Mucosa of stomach (tissue), 1 donor: ENCODE measurements around the gene ZNF491.
"Not testable (repeated sequence)": the region's sequence is repeated elsewhere in the genome, so short reads cannot be mapped to it uniquely, and the experiment has no call there.

Source experiments
- H3K27me3 ChIP-seq: one replicate; pipeline ENCODE4 v1.7.0; 2013; ENCODE audit warnings: mild to moderate bottlenecking, low read length; ENCODE audit not compliant: control insufficient read depth, insufficient read depth
- H3K36me3 ChIP-seq: one replicate; pipeline ENCODE4 v1.7.0; 2013; ENCODE audit warnings: low read length; ENCODE audit not compliant: control insufficient read depth, insufficient read depth
- H3K4me1 ChIP-seq: one replicate; pipeline ENCODE4 v1.7.0; 2013; ENCODE audit warnings: mild to moderate bottlenecking, low read length; ENCODE audit not compliant: control insufficient read depth, insufficient read depth
- H3K4me3 ChIP-seq: one replicate; pipeline ENCODE4 v1.7.0; 2013; ENCODE audit warnings: low read length
- H3K9ac ChIP-seq: one replicate; pipeline ENCODE4 v1.7.0; 2013; ENCODE audit warnings: mild to moderate bottlenecking, low read length, moderate library complexity
- H3K9me3 ChIP-seq: one replicate; pipeline ENCODE4 v1.7.0; 2013; ENCODE audit warnings: mild to moderate bottlenecking, low read length, moderate library complexity; ENCODE audit not compliant: control insufficient read depth
- donor health status: Pancreatic carcinoma.

ZNF491 gene

GRCh38 chr19:11814029-11814699 lies 15.8 kb downstream of the ZNF491 start, which contains the start of gene ZNF440:
Gene ZNF440, plus strand, starts transcription at chr19:11814273. Its CDS starts 175 bp downstream, at chr19:11814448.
- H3K36me3 ChIP-seq, result no peaks in the 10 kb centered on the region
- no peaks in the 10 kb centered on the region for H3K27me3 ChIP-seq
- H3K9ac ChIP-seq, result peak within 1 kb of the TSS; percentile 91
- no peaks in the 10 kb centered on the region for H3K9me3 ChIP-seq
- H3K4me1 ChIP-seq, result peaks cover 5% of the 10 kb centered on the region
- H3K4me3 ChIP-seq, result peak within 1 kb of the TSS; percentile 72

DNA sequence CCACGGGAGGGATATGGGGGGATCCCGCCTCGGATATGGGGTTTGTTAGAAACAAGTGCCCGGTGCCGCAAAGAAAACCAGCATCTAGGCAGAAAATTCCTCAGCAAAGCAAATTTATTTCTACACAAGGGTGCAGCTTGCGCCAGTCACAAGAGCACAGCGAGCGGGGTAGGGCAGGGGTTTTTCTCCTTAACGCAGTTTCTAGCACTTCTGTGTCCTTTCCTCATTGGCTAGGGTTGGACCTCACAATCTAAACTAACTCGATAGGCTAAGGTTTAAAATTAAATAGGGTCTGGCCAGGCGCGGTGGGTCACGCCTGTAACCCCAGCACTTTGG lies 16.3 kb downstream of the ZNF491 start:
- H3K9ac ChIP-seq, result peak overlapping the region; percentile 91
- H3K9me3 ChIP-seq, result no peaks in the 10 kb centered on the region
- H3K4me3 ChIP-seq, result peak overlapping the region; percentile 72
- peaks cover 5% of the 10 kb centered on the region for H3K4me1 ChIP-seq
- H3K36me3 ChIP-seq, result no peaks in the 10 kb centered on the region
- no peaks in the 10 kb centered on the region for H3K27me3 ChIP-seq

- H3K4me1 ChIP-seq, result no peaks in the 10 kb centered on the region
- no peak overlapping the region for H3K9ac ChIP-seq
- H3K9me3 ChIP-seq, result no peaks in the 10 kb centered on the region
- H3K4me3 ChIP-seq, result no peak overlapping the region
- H3K27me3 ChIP-seq, result no peaks in the 10 kb centered on the region
- H3K36me3 ChIP-seq, result no peaks in the 10 kb centered on the region
Measured at GRCh38 chr19:11821474-11822109, 23.3 kb downstream of the ZNF491 start.

GRCh38 chr19:11828957-11829876 lies 30.9 kb downstream of the ZNF491 start:
- Histone ChIP-seq H3K9me3 (peaks cover 12% of the 10 kb centered on the region), H3K36me3 (peaks cover 17% of the 10 kb centered on the region)
- H3K4me3 ChIP-seq, H3K4me1 ChIP-seq, H3K9ac ChIP-seq, H3K27me3 ChIP-seq: not testable (repeated sequence)

- peaks cover 17% of the 10 kb centered on the region for H3K36me3 ChIP-seq
- no peak overlapping the region for H3K4me3 ChIP-seq
- H3K9ac ChIP-seq, result no peak overlapping the region
- no peaks in the 10 kb centered on the region for H3K27me3 ChIP-seq
- no peaks in the 10 kb centered on the region for H3K4me1 ChIP-seq
- H3K9me3 ChIP-seq, result peaks cover 12% of the 10 kb centered on the region
Measured at GRCh38 chr19:11832253-11832912, 34.1 kb downstream of the ZNF491 start.

GRCh38 chr19:11833541-11833940 lies 35.2 kb downstream of the ZNF491 start:
- no peaks in the 10 kb centered on the region for H3K4me1 ChIP-seq
- H3K9me3 ChIP-seq, result peaks cover 12% of the 10 kb centered on the region
- H3K27me3 ChIP-seq, result no peaks in the 10 kb centered on the region
- no peak overlapping the region for H3K4me3 ChIP-seq
- peaks cover 17% of the 10 kb centered on the region for H3K36me3 ChIP-seq
- H3K9ac ChIP-seq, result no peak overlapping the region

DNA sequence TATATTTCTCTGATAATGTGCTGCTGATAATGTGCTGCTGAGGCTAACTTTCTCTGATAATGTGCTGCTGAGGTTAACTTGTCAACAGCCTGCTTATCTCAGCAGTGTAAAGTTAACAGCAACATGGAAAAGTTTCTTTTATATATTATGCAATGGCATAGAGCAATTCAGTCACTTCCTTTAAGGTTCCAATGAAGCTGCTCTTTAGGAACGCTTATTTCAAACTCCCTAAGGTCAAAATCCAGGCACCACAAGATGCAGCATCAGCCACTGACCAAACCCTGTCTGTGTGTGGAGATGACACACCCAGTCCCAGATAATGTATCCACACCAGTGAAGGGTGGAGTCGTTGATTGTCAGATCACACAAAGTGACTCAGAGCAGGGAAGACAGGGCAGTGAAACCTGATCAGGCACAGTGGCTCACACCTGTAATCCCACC lies 37.3 kb downstream of the ZNF491 start:
- not testable (repeated sequence) for H3K27me3 ChIP-seq, H3K9ac ChIP-seq, H3K4me3 ChIP-seq, H3K4me1 ChIP-seq
- Histone ChIP-seq H3K9me3 (peaks cover 12% of the 10 kb centered on the region), H3K36me3 (peaks cover 17% of the 10 kb centered on the region)

- Histone ChIP-seq H3K9ac (no peak overlapping the region), H3K27me3 (no peaks in the 10 kb centered on the region), H3K36me3 (no peaks in the 10 kb centered on the region), H3K4me3 (no peak overlapping the region), H3K4me1 (peaks cover 4% of the 10 kb centered on the region), H3K9me3 (no peaks in the 10 kb centered on the region)
Measured at GRCh38 chr19:11843722-11844121, 45.4 kb downstream of the ZNF491 start.

GRCh38 chr19:11847615-11848014 lies 49.3 kb downstream of the ZNF491 start:
- H3K4me1 ChIP-seq, H3K27me3 ChIP-seq, H3K36me3 ChIP-seq, H3K9me3 ChIP-seq, H3K9ac ChIP-seq, H3K4me3 ChIP-seq: not testable (repeated sequence)

- Histone ChIP-seq H3K4me1 (peaks cover 4% of the 10 kb centered on the region), H3K9me3 (no peaks in the 10 kb centered on the region), H3K27me3 (no peaks in the 10 kb centered on the region), H3K36me3 (no peaks in the 10 kb centered on the region), H3K4me3 (peak overlapping the region; percentile 5), H3K9ac (peak overlapping the region; percentile 60)
Measured at GRCh38 chr19:11848200-11848593, 49.9 kb downstream of the ZNF491 start.

DNA sequence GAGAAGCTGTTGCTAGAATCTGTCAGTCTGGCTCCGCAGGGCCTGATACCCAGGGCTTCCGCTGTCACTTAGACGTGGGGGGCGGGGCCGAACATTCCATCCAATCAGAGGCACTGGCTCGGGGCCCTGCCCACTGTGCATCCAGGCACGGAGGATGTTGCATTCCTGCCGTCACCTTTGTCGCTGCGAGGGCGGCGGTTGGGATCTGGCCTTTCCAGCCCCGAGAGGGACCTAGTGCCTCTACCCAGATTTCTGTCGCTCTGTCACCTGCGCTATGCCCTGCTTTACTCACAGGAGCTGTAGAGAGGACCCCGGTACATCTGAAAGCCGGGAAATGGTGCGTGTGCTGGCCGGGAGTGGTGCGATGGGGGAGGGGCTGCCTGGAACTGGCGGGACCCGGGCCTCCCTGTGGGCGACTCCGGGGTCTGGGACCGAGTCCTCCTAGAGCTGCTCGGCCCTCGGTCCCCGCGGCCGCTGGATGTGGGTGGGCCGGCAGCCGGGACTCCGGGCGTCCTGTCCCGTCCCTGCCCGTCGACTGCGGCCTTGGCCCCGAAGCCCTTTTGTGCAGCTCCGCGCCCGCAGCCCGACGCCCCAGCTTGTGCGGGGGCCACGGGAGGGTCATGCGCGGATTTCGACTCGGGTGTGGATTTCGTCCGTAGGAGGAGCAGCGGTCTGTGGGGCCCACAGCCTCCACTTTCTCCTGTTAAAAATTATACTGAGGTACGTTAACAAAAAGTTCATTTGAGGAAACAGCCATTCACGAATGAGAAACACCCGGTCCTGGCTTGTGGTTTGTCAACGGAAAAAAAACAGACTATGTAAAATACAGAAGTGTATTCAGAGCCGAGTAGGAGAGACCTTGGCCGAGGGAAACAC lies 50.5 kb downstream of the ZNF491 start, which contains the start of gene ZNF439:
Gene ZNF439, plus strand, starts transcription at position 133 of the 876 bp plus-strand sequence. Its CDS starts 142 bp downstream, at position 275.
- Histone ChIP-seq H3K27me3 (no peaks in the 10 kb centered on the region), H3K9ac (peak within 1 kb of the TSS; percentile 60), H3K4me1 (peaks cover 4% of the 10 kb centered on the region), H3K36me3 (no peaks in the 10 kb centered on the region), H3K4me3 (peak within 1 kb of the TSS; percentile 5), H3K9me3 (no peaks in the 10 kb centered on the region)
